ENCODE results near the gene EME2.

GRCh38 chr16:1771864-1772361 is 697 bp upstream of the EME2 start:
- TF ChIP-seq POLR2A (IDR thresholded peaks at IDR 0.05) (no peak), CTCF (IDR thresholded peaks at IDR 0.05) (no peak)
